Measurements from ENCODE around the gene MTARC2. TPM values are rescaled to one million over a fixed set of nuclear protein-coding genes. Genes with fewer than 3 reads are reported as not detected.

Gene MTARC2
- total and polyA plus RNA-seq, 2 of the 4 experiments (the other 2 are of a cell fraction), result 0.36 to 2.6 TPM

DNA sequence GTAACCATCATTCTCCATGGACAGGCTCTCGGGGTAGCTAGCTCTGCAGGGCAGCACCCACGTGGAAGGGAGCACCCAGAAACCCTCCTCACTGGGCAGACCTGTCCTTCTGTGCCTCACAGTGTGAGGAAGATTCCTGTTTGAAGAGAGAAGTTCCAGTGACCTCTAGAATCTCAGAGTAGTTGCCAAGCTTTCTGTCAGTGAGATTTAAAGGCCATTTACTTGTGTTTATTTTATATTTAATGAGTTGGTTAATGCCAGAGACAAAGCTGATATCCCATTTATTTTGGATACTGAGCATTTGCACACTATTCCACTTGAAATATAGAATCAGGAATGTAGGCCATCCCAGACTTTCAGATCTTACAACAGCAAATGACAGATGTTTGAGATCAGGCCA is 67.3 kb downstream of the MTARC2 start:
- H4K5ac ChIP-seq (ENCODE audit: low read depth, low read length), result no peak overlapping the region
- H4K91ac ChIP-seq (ENCODE audit: insufficient read depth, low read depth, low read length), result no peak overlapping the region
- H3K4me2 ChIP-seq (ENCODE audit: low read depth, low read length), result no peak overlapping the region
- no peaks in the 10 kb centered on the region for H4K20me1 ChIP-seq (ENCODE audit: insufficient read depth, low read length)
- no peak overlapping the region for H2AK9ac ChIP-seq (replicated peaks; ENCODE audit: low read depth, low read length, poor library complexity)
- H3K4me1 ChIP-seq (ENCODE audit: control insufficient read depth, insufficient read depth, low read length), result peaks cover 9% of the 10 kb centered on the region
- ATAC-seq (ENCODE audit: low read depth), result no peak
- no peaks in the 10 kb centered on the region for H3K79me1 ChIP-seq (ENCODE audit: low read depth in 1 of 2, low read length in 2 of 2)
- H3K56ac ChIP-seq (ENCODE audit: extremely low read depth, insufficient read depth, low read length), result no peak overlapping the region
- intact Hi-C loops (cut with micrococcal nuclease), result loop anchor here (5.0 to 10.0 kb wide), 3 partner anchors 149 to 909 kb away; no protein-coding TSS in a partner anchor
- no peak overlapping the region for H2BK120ac ChIP-seq (ENCODE audit: low read depth, low read length)
- no peak overlapping the region; the same call in 1 of the 2 replicates for H3K18ac ChIP-seq (ENCODE audit: low read depth, low read length)
- no peak for TF ChIP-seq CEBPB (IDR thresholded peaks at IDR 0.05; ENCODE audit: low read depth, low read length)
- no peak for TF ChIP-seq CHD1 (IDR thresholded peaks at IDR 0.05; ENCODE audit: low read depth, low read length)
- TF ChIP-seq, protein P1, sequence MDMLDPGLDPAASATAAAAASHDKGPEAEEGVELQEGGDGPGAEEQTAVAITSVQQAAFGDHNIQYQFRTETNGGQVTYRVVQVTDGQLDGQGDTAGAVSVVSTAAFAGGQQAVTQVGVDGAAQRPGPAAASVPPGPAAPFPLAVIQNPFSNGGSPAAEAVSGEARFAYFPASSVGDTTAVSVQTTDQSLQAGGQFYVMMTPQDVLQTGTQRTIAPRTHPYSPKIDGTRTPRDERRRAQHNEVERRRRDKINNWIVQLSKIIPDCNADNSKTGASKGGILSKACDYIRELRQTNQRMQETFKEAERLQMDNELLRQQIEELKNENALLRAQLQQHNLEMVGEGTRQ (IDR thresholded peaks at IDR 0.05; ENCODE audit: low read depth, low read length), result no peak
- TF ChIP-seq, protein P2, sequence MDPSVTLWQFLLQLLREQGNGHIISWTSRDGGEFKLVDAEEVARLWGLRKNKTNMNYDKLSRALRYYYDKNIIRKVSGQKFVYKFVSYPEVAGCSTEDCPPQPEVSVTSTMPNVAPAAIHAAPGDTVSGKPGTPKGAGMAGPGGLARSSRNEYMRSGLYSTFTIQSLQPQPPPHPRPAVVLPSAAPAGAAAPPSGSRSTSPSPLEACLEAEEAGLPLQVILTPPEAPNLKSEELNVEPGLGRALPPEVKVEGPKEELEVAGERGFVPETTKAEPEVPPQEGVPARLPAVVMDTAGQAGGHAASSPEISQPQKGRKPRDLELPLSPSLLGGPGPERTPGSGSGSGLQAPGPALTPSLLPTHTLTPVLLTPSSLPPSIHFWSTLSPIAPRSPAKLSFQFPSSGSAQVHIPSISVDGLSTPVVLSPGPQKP (IDR thresholded peaks at IDR 0.05; ENCODE audit: borderline replicate concordance, low read depth, low read length), result no peak
- no peak for TF ChIP-seq RCOR1 (IDR thresholded peaks at IDR 0.05; ENCODE audit: insufficient replicate concordance, low read length)
- no peak for TF ChIP-seq RAD21 (IDR thresholded peaks at IDR 0.05; ENCODE audit: low read length)
- no peak for TF ChIP-seq FOS (IDR thresholded peaks at IDR 0.05; ENCODE audit: low read depth, low read length)
- no peak for TF ChIP-seq MXI1 (IDR thresholded peaks at IDR 0.05; ENCODE audit: borderline replicate concordance, low read depth, low read length)
- TF ChIP-seq RFX5 (IDR thresholded peaks at IDR 0.05; ENCODE audit: low read depth, low read length), result no peak
- no peak for TF ChIP-seq BHLHE40 (IDR thresholded peaks at IDR 0.05; ENCODE audit: low read depth, low read length)
- TF ChIP-seq, protein P3, sequence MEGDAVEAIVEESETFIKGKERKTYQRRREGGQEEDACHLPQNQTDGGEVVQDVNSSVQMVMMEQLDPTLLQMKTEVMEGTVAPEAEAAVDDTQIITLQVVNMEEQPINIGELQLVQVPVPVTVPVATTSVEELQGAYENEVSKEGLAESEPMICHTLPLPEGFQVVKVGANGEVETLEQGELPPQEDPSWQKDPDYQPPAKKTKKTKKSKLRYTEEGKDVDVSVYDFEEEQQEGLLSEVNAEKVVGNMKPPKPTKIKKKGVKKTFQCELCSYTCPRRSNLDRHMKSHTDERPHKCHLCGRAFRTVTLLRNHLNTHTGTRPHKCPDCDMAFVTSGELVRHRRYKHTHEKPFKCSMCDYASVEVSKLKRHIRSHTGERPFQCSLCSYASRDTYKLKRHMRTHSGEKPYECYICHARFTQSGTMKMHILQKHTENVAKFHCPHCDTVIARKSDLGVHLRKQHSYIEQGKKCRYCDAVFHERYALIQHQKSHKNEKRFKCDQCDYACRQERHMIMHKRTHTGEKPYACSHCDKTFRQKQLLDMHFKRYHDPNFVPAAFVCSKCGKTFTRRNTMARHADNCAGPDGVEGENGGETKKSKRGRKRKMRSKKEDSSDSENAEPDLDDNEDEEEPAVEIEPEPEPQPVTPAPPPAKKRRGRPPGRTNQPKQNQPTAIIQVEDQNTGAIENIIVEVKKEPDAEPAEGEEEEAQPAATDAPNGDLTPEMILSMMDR (conservative IDR thresholded peaks at IDR 0.05; ENCODE audit: low read depth, low read length), result no peak
- TF ChIP-seq NFE2L2 (IDR thresholded peaks at IDR 0.05; ENCODE audit: low read depth, low read length), result no peak
- TF ChIP-seq SMC3 (IDR thresholded peaks at IDR 0.05; ENCODE audit: low read depth, low read length), result no peak
- TF ChIP-seq POLR2A (IDR thresholded peaks at IDR 0.05; ENCODE audit: low read depth, low read length), result no peak
- BruUV-seq (replicated peaks), result no TSS peak
- H3K23ac ChIP-seq (ENCODE audit: low read depth, low read length), result no peak overlapping the region
- H2AK5ac ChIP-seq (ENCODE audit: low read depth, low read length), result peak overlapping the region; percentile 1; the same call in 1 of the 2 replicates
- no peak for DNase-seq
- no peak overlapping the region for H3K27ac ChIP-seq (ENCODE audit: insufficient read depth, low read length)
- peaks cover 6% of the 10 kb centered on the region for H3K9me1 ChIP-seq (ENCODE audit: insufficient read depth, low read length)
- H2BK5ac ChIP-seq (ENCODE audit: low read depth, low read length, poor library complexity, severe bottlenecking), result no peak overlapping the region
- ChIA-PET CTCF (no interaction called here), POLR2A (ENCODE audit: unreplicated experiment) (no interaction called here)
- H3K4me3 ChIP-seq (ENCODE audit: insufficient read depth, low read depth, low read length), result no peak overlapping the region
- H3K14ac ChIP-seq (replicated peaks; ENCODE audit: low read depth, low read length), result no peak overlapping the region
- in situ Hi-C loops (cut with MboI; ENCODE audit: low sequenced_read_pairs), result loop anchor here (10.0 kb wide), 1 partner anchor 619 kb away; no protein-coding TSS in a partner anchor
- H3K27me3 ChIP-seq (ENCODE audit: control insufficient read depth, insufficient read depth, low read length), result peaks cover 12% of the 10 kb centered on the region
- H3K36me3 ChIP-seq (ENCODE audit: control insufficient read depth, insufficient read depth, low read length), result no peaks in the 10 kb centered on the region
- H4K8ac ChIP-seq (ENCODE audit: low read depth in 2 of 2, low read length in 2 of 2), result no peak overlapping the region
- H2BK15ac ChIP-seq (ENCODE audit: low read depth, low read length), result no peak overlapping the region
- WGBS, 2 experiments (ENCODE audit: extremely low coverage in 2 of 2, insufficient read length in 1 of 2), result no CpG with 5 or more reads among the region's 2 CpGs
- H2BK20ac ChIP-seq (ENCODE audit: low read depth, low read length), result no peak overlapping the region
- no peak overlapping the region for H3K9ac ChIP-seq (ENCODE audit: low read depth, low read length)
- no peak overlapping the region for H2AFZ ChIP-seq (replicated peaks; ENCODE audit: low read length, poor library complexity)
- no peak overlapping the region for H3K4ac ChIP-seq (ENCODE audit: low read depth, low read length)
- dilution Hi-C loops (cut with HindIII; ENCODE audit: low sequenced_read_pairs, unreplicated experiment), result no loop called here
- peaks cover 2% of the 10 kb centered on the region; the same call in 1 of the 2 replicates for H3K9me3 ChIP-seq (ENCODE audit: control insufficient read depth, insufficient read depth, low read length)
